HG02884 (cell line): ENCODE data around the gene AP2A2.

Experiments used
- ATAC-seq: cut with Tn5 transposase; IDR thresholded peaks from one replicate; pipeline ENCODE4 v1.9.1; 2021; ENCODE audit warnings: mild to moderate bottlenecking, moderate library complexity; ENCODE audit not compliant: unreplicated experiment

The AP2A2 gene

GRCh38 chr11:995044-995751 lies 69.5 kb downstream of the AP2A2 start:
- no peak for ATAC-seq

DNA sequence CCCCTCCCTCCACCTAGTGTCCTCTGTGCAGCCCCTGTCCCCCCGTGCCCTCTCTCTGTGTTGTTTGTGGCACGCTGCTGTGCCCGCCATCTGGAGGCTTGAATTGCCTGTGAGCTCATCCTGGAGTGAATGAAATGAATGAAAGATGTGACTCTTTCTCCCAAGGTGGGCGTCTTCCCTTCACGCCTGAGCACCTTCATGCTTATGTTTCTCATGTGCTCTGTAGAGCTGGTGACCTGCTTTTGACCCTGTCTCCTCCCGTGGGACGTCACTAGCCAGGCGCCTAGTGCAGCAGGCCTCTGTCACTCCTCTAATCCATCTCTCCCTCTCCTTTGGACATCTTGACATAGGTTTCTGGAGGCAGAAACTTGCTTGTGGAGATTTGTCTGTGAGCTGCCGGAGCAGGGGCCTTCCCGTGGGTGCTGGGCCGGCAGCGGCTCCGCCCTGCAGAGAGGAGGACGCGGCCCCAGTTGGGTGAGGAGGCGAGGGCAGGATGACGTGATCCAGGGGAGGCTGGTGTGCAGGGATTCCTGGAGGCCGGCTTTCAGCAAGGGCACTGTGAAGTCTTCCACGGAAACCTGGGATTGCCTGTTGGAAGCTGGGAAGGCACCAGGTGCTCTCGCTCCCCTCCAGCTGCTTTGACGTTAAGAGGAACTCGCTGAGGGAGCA lies 70.2 kb downstream of the AP2A2 start:
- peak; percentile 65 for ATAC-seq

GRCh38 chr11:996681-997080 lies 71.0 kb downstream of the AP2A2 start:
- no peak for ATAC-seq

- no peak for ATAC-seq
These were observed 72.2 kb downstream of the AP2A2 start for GRCh38 chr11:997907-998306.

- ATAC-seq: no peak
These were observed 73.3 kb downstream of the AP2A2 start for GRCh38 chr11:999009-999408.

GRCh38 chr11:1000357-1001278 lies 74.9 kb downstream of the AP2A2 start:
- no peak for ATAC-seq

DNA sequence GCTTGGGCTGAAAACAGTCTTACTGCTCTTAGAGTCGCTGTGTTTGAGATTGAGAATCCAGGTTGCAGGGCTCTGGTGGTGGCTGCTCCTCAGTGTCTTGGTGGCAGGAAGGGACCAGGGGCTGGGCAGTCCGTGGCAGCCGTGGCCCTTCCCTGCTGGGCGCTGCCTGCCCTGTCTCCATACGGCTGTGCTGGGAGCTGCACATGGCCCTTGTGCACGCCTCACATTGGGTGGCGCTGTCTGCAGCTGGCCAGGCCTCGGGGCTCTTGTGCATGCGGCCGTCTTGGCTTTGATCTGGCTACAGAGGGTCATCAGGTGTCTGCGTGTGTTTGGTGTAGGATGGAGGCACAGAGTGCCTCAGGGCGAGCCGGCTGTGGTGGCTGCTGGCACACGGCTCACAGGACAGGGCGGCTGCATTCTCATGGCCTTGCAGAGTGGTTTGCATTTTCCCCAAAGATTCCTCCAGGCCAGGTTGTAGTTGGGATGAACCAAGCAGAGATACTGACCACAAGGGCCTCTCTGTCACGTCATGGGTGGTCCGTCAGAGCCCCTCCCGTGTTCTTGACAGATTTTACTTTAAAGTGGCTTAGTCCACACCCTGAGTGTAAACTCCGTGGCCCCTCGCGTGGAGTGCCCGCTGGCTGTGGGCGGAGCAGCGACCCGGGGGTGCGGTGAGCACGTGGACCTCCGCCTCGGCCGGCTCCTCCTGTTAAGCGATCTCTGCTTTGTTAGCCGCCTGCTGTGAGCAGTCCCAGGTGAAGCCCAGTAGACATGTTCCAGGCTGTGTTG lies 76.1 kb downstream of the AP2A2 start:
- no peak for ATAC-seq

- ATAC-seq: no peak
These were observed 76.8 kb downstream of the AP2A2 start for GRCh38 chr11:1002406-1002984.

DNA sequence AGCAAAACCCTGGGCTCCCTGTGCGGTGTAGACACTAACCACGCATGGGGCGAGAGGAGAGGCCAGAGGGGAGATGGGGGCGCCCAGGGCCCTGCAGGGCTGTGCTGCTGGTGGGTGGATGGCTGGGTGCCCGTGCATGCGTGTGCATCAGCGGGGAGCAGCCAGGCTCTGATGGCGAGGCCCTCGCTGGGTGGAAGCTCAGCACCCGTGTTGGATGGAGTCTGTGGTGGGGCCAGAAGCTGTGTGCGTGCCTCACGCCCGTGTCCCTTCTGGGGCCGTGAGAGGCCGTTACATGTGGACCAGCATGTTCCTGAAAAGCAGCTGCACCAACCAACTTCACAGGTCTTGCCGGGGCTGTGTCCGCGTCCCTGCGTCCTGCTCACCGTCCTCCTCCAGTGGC lies 77.5 kb downstream of the AP2A2 start:
- ATAC-seq: no peak

DNA sequence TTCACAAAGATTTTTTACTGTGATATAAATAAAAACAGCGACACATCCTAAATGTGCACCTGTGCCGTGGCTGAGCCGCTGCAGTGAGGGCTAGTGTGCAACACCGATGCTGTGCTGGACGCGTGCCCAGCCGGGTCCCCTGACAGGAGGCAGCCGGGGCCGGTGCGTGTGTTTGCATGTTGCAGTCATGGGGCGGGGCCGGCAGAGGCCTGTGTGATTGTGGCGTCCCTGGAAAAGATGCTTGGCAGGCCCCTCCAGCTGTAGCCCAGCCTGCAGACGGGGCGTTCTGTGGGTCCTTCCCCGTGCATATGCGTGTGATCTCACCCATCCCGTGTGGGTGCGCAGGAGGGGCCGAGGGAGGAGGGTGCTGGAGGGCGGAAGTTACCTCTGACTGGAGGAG lies 80.3 kb downstream of the AP2A2 start:
- ATAC-seq: no peak

GRCh38 chr11:1006762-1007161 lies 81.1 kb downstream of the AP2A2 start:
- no peak for ATAC-seq

DNA sequence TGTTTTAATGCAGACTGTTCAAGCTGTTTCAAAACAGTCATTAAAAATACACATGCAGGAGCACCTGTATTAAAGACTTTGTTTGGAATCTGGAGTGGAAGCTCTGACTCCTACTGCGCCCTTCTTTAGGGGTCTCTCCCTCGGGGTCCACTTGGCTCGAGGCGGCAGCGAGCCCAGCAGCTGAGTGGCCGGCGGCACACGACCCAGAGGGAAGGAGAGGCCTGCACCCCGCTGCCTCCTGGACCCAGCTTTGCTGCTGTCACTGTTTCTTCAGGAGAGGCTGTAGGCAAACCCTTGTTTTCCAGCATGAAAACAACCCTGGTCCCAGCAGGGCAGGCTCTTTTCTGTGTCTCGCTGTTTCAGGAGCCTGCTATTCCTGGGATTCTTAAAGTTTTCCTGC lies 81.6 kb downstream of the AP2A2 start:
- ATAC-seq: no peak

DNA sequence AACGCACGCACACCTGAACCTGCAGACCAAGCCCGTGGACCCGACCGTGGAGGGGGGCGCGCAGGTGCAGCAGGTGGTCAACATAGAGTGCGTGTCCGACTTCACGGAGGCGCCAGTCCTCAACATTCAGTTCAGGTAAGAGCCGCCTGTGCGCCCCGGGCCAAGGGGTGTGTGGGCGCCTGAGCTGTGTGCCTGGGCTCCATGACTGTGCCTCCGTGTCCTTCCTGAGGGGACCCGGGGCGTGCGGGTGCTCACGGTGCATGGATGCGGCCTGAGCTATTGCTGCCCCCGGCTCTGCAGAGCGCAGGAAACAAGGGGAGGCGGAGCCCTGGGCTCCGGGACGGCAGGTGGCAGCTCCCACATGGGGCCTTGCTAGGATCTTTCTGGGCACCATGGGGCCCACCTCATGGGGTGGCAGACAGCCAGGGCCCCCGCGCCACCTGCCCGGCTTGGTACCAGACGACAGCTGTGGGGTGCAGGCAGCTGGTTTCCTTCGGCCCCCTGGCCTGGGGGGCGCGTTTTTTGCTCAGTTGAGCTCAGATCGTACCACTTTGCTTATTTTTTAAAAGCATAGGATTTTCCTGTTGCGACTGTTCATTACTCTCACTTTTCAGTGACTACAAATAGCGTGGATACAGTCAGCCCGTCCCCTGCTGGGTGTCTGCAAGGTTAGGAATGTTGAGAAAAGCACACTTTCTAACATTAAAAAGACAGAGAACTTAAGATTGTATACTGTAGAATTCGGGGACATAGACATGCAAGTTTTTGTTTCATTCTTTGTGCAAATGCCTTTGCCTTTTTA lies 82.5 kb downstream of the AP2A2 start:
- no peak for ATAC-seq

GRCh38 chr11:1008803-1009145 lies 83.1 kb downstream of the AP2A2 start:
- no peak for ATAC-seq

DNA sequence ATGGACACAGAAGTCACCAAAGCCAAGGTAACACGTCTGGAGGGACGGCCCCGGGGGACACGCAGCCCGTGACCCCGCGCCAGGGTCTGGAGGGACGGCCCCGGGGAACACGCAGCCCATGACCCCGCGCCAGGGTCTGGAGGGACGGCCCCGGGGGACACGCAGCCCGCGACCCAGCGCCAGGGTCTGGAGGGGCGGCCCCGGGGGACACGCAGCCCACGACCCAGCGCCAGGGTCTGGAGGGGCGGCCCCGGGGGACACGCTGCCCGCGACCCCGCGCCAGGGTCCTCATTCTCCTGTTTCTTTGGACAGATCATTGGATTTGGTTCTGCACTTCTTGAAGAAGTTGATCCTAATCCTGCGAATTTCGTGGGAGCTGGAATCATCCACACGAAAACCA lies 83.7 kb downstream of the AP2A2 start:
- ATAC-seq: no peak

GRCh38 chr11:1009991-1010390 lies 84.3 kb downstream of the AP2A2 start:
- no peak for ATAC-seq

- no peak for ATAC-seq
These were observed 85.1 kb downstream of the AP2A2 start for GRCh38 chr11:1010551-1011319.

GRCh38 chr11:1011320-1011698 lies 85.6 kb downstream of the AP2A2 start:
- ATAC-seq: no peak

- ATAC-seq: no peak
These were observed 86.6 kb downstream of the AP2A2 start for GRCh38 chr11:1012291-1012690.
